ES-I3 (cell line): ENCODE data around the gene CFAP119.

Experiments
- H3K36me3 ChIP-seq: 2 replicates; pipeline ENCODE4 v1.6.1; 2013; ENCODE audit warnings: mild to moderate bottlenecking, low read length, control low read depth, moderate library complexity; ENCODE audit not compliant: insufficient read depth
- H3K4me1 ChIP-seq: 2 replicates; pipeline ENCODE4 v1.6.1; 2013; ENCODE audit warnings: mild to moderate bottlenecking, control low read depth, low read length; ENCODE audit not compliant: insufficient read depth
- H3K9ac ChIP-seq: 2 replicates; pipeline ENCODE4 v1.6.1; 2013; ENCODE audit warnings: low read depth, mild to moderate bottlenecking, low read length, moderate library complexity
- H3K9me3 ChIP-seq: 2 replicates; pipeline ENCODE4 v1.6.1; 2013; ENCODE audit warnings: mild to moderate bottlenecking, low read length, moderate library complexity; ENCODE audit not compliant: control insufficient read depth, insufficient read depth

The CFAP119 gene

GRCh38 chr16:30746638-30747175, 15.2 kb downstream of the CFAP119 start:
- Histone ChIP-seq H3K4me1 (peaks cover 3% of the 10 kb centered on the region; the same call in 1 of the 2 replicates), H3K9me3 (no peaks in the 10 kb centered on the region), H3K9ac (no peak overlapping the region), H3K36me3 (peaks cover 7% of the 10 kb centered on the region)

- Histone ChIP-seq H3K9me3 (no peaks in the 10 kb centered on the region), H3K4me1 (peaks cover 18% of the 10 kb centered on the region), H3K9ac (no peak overlapping the region), H3K36me3 (peaks cover 5% of the 10 kb centered on the region)
These were observed 16.8 kb downstream of the CFAP119 start for GRCh38 chr16:30745082-30745481.

GRCh38 chr16:30744183-30744582, 17.7 kb downstream of the CFAP119 start:
- peaks cover 5% of the 10 kb centered on the region for H3K36me3 ChIP-seq
- H3K9me3 ChIP-seq: no peaks in the 10 kb centered on the region
- no peak overlapping the region for H3K9ac ChIP-seq
- peaks cover 24% of the 10 kb centered on the region for H3K4me1 ChIP-seq

GRCh38 chr16:30743716-30744115, 18.1 kb downstream of the CFAP119 start:
- Histone ChIP-seq H3K36me3 (peaks cover 5% of the 10 kb centered on the region), H3K9me3 (no peaks in the 10 kb centered on the region), H3K9ac (no peak overlapping the region), H3K4me1 (peaks cover 24% of the 10 kb centered on the region)

GRCh38 chr16:30741461-30741914, 20.4 kb downstream of the CFAP119 start:
- Histone ChIP-seq H3K9me3 (no peaks in the 10 kb centered on the region), H3K4me1 (peaks cover 24% of the 10 kb centered on the region), H3K36me3 (peaks cover 12% of the 10 kb centered on the region), H3K9ac (no peak overlapping the region; the same call in 1 of the 2 replicates)

- Histone ChIP-seq H3K9ac (peak overlapping the region; percentile 32; the same call in 1 of the 2 replicates), H3K36me3 (peaks cover 20% of the 10 kb centered on the region), H3K4me1 (peaks cover 24% of the 10 kb centered on the region), H3K9me3 (no peaks in the 10 kb centered on the region)
These were observed 21.3 kb downstream of the CFAP119 start for GRCh38 chr16:30740364-30741251.

- Histone ChIP-seq H3K9ac (no peak overlapping the region), H3K4me1 (peaks cover 24% of the 10 kb centered on the region), H3K36me3 (peaks cover 24% of the 10 kb centered on the region), H3K9me3 (no peaks in the 10 kb centered on the region)
These were observed 22.6 kb downstream of the CFAP119 start for GRCh38 chr16:30738984-30739951.

- Histone ChIP-seq H3K4me1 (peaks cover 24% of the 10 kb centered on the region), H3K9ac (no peak overlapping the region), H3K36me3 (peaks cover 28% of the 10 kb centered on the region), H3K9me3 (no peaks in the 10 kb centered on the region)
These were observed 23.8 kb downstream of the CFAP119 start for GRCh38 chr16:30737794-30738648.

- peaks cover 27% of the 10 kb centered on the region for H3K36me3 ChIP-seq
- no peaks in the 10 kb centered on the region for H3K9me3 ChIP-seq
- no peak overlapping the region for H3K9ac ChIP-seq
- peaks cover 24% of the 10 kb centered on the region for H3K4me1 ChIP-seq
These were observed 24.7 kb downstream of the CFAP119 start for GRCh38 chr16:30736995-30737793.

- H3K4me1 ChIP-seq: peaks cover 6% of the 10 kb centered on the region; the same call in 1 of the 2 replicates
- H3K36me3 ChIP-seq: peaks cover 28% of the 10 kb centered on the region
- no peaks in the 10 kb centered on the region for H3K9me3 ChIP-seq
- H3K9ac ChIP-seq: no peak overlapping the region
These were observed 30.5 kb downstream of the CFAP119 start for GRCh38 chr16:30731411-30731810.

- H3K9me3 ChIP-seq: no peaks in the 10 kb centered on the region
- H3K36me3 ChIP-seq: peaks cover 27% of the 10 kb centered on the region
- H3K4me1 ChIP-seq: peaks cover 6% of the 10 kb centered on the region; the same call in 1 of the 2 replicates
- H3K9ac ChIP-seq: no peak overlapping the region
These were observed 32.8 kb downstream of the CFAP119 start for GRCh38 chr16:30728899-30729672.

- Histone ChIP-seq H3K36me3 (peaks cover 26% of the 10 kb centered on the region), H3K9ac (no peak overlapping the region), H3K4me1 (peaks cover 6% of the 10 kb centered on the region; the same call in 1 of the 2 replicates), H3K9me3 (no peaks in the 10 kb centered on the region)
These were observed 33.5 kb downstream of the CFAP119 start for GRCh38 chr16:30728321-30728720.
